Middle frontal gyrus (tissue), 1 donor: ENCODE results near the gene ANXA10.
"Not testable (repeated sequence)": the region's sequence is repeated elsewhere in the genome, so short reads cannot be mapped to it uniquely, and the experiment has no call there.

Experiments used
- DNase-seq: peaks from one replicate; pipeline ENCODE4 v3.0.0-alpha.2; 2015; ENCODE audit warnings: low spot score; ENCODE audit errors: extremely low spot score

Gene ANXA10, protein sequence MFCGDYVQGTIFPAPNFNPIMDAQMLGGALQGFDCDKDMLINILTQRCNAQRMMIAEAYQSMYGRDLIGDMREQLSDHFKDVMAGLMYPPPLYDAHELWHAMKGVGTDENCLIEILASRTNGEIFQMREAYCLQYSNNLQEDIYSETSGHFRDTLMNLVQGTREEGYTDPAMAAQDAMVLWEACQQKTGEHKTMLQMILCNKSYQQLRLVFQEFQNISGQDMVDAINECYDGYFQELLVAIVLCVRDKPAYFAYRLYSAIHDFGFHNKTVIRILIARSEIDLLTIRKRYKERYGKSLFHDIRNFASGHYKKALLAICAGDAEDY

DNA sequence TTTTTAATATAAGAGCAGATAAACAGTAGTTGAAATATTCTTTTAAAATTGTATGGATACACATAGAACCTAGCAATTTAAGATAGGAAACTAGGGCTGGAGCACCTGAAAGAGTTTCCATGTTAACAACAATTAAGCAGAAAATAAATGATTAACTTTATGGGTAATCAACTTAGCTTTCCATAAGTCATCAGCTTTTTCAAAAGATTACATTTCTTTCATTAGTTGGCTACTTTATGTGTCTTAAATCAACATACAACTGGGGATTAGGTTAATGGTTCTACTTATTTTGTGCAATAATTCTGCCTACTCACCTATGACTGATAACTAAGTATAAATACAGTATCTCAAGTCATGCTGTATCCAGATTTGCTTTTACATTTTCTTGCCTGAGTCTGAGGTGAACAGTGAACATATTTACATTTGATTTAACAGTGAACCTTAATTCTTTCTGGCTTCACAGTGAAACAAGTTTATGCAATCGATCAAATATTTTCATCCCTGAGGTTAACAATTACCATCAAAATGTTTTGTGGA, at the start of gene ANXA10:
Gene ANXA10, plus strand, starts transcription at position 362 of the 537 bp plus-strand sequence. Its CDS starts 164 bp downstream, at position 526.
- DNase-seq = no peak

DNA sequence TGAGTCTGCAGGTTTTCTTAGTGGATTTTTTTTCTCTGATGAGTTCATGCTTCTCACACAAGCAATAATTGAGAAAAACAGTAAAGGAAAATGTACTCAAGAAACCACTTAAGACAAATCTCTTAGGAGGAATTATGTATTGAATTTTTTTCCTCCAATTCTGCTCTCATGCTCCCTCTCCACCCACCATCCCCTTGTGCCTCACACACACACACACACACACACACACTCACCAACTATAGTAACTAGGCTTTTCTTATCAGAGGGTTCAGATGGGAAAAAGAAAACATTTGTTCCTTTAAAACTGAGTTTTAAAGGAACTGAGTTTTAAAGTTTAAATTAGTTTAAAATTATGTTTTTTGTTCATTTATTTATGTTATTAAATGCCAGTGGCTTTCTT, 47.0 kb upstream of the ANXA10 start:
- DNase-seq = no peak

DNA sequence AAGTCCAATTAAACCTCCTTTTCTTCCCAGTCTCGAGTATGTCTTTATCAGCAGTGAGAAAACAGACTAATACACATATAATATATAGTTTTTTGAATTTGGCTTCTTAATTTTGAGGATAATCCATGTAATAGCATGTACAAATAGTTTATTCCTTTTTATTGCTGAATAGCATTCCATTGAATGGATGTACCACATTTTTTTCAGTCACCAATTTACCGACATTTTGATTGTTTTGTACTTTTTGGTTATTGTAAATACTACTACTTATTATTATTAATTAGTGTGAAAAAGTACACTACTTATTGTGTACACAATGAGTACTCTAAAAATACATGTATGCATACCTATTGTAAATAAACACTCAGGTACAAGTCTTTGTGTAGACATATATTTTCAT, 42.3 kb upstream of the ANXA10 start:
- DNase-seq = no peak

DNA sequence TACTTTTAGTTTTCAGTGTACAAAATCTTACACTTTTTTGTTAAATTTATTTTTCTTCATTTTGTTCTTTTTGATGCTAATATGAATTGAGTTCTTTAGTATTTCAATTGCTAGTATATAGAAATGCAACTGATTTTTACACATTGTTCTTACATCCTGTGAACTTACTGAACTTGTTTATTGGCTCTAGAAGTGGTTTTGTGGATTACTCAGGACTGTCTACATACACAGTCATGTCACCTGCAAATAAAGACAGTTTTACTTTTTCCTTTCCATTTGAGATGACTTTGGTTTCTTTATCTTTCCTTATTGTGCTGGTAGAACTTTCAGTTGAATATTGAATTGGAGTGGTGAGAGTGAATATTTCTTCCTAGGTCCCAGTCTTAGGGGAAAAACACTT, 40.8 kb upstream of the ANXA10 start:
- no peak for DNase-seq

DNA sequence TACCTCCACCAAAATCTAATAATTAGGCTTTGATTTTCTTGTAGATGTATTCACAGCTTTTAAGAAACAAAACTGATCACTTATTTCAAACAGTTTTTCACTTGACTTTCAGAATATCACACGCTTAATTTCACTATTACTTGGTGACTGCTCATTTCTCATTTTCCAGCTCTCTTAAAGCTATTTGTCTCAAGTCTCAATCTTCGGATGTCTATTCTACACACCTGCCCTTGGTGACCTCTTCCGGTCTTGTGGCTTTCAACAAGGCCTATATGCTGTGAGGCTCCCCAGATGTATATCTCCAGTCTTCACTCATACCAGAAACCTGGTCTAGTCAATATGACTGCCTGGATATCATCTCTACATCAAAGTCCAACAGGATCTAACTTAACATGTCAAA, 34.9 kb upstream of the ANXA10 start:
- no peak for DNase-seq

DNA sequence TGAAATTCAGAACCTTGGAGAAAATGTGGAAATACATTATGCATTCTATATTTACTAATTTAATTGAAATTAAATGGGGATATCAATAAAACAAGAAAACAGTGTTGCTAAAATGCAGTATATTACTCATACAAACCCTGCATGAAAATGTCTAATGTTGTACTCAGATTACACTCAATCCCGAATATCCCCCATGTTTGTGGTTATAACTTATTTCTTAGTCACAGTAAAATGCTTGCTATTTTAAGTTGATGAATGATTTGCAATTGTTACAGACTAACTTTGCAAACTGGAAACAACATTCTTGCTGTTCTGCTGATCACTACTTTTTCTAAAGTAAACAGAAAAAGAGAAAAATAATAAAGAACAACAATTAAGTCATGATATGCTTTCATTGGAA, 33.1 kb upstream of the ANXA10 start:
- no peak for DNase-seq

DNA sequence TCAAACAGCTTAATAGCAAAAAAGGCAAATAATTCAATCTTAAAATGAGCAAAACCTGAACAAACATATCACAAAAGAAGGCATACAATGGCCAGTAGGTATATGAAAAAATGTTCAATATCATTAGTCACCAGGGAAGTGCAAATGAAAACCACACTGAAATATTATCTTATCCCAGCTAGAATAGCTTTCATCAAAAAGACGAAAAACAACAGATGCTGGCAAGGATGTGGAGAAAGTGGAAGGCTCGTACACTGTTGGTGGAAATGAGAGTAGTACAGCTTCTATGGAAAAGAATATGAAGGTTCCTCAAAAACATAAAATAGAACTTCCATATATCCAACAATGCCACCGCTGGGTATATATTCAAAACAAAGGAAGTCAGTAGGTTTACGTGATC, 29.3 kb upstream of the ANXA10 start:
- DNase-seq = no peak

DNA sequence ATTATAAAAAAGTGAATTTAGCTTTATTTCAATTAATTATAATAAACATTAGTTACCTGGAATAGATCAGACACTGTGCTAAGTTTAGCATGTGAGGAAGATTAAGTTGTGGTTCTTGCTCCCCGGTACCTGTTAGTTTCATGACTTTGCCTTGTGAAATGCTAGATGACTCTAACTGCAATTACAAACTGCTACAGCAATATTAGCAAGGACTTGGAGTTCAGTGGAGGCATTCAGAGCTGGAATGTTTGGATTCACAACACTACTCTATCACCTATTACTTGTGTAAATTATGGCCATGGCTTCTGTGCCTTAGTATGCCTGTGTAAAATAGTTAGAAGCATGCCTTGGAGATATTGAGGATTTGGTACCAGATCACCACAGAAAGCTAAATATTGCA, 21.4 kb upstream of the ANXA10 start:
- DNase-seq = no peak

DNA sequence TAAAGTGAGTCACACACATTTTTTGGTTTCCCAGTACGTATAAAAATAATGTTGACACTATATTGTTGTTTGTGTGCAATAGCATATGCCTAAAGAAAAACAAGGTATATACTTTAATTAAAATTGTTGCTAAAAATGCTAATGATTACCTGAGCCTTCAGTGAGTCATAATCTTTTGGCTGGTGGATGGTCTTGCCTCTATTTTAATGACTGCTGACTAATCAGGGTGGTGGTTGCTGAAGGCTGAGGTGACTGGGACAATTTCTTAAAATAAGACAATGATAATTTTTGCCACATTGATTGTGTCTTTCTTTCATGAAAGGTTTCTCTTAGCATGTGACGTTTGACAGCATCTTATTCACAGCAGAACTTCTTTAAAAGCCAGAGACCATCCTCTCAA, 21.0 kb upstream of the ANXA10 start:
- DNase-seq = no peak

DNA sequence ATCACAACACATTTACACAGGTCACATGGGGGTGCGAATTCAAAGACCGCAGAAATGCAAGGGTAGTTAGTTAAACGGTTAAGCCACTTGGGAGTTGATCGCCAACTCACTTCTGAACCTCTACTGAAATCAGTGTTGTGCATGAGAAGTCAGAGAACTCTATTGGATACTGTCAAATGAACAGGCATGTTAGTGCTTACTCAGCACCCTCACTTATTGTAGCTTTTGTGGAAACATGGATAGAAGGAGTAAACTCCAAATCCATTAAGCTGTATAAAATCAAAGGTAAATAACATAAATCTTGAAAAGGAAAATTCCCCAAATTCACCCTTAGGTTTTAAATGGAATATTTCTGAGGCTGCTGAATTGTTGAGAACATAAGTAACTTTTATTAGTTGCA, 17.5 kb upstream of the ANXA10 start:
- no peak for DNase-seq

DNA sequence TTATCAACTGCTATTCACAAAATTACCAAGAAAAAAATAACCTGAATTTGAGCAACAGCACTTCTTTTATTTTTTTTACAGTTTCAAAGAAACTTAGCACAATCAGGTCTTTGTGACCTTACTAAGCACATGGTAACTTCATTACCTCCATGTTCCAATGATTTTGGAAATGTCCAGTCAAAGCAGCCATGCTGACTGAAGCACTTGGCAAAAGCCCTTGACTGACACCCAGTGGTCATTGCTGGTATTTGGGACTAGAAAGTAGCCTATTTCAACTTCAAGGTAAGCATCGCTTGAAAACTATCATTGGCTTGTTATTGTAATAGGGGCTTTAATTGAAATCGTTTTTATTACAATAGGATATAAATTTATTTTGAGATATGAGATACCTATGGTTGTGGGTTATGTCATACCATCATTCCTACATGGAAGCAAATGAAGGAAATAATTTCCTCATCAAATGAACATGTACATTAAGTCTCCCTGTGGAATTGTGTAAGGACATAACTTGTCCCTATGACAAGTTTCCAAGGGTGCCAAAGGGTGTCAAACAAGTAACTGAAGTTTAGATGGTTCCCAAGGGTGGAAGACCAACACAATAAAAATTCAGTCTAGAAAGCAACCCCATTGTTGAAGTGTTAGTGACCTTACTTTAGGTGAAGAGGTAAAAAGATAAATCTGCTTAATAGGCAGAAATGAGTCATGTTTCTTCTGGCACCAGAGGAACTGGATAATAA, 15.2 kb upstream of the ANXA10 start:
- peak; percentile 62 for DNase-seq

DNA sequence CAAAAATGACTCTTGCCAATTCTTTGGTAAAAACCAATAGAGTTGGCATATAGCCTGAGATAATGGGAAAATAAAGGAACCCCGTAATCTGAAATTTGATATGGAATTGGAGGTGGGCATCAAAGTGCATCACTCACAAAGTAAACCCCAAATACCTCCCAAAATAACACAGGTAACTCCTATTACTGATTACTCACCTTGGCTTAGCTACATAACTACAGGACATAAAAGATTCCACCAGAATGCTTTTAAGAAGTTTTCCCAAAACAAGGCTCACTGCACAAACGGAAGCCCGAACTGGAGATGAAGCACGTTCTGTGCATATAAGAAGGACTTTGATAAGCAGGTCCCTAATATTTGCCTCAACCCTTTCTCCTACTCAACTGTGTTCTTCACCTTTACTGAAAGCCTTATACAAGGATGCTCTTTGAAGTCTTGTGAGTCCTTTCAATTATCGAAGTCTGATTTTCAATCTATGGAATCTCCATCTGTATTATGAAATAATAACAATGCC, 14.6 kb upstream of the ANXA10 start:
- DNase-seq = no peak

DNA sequence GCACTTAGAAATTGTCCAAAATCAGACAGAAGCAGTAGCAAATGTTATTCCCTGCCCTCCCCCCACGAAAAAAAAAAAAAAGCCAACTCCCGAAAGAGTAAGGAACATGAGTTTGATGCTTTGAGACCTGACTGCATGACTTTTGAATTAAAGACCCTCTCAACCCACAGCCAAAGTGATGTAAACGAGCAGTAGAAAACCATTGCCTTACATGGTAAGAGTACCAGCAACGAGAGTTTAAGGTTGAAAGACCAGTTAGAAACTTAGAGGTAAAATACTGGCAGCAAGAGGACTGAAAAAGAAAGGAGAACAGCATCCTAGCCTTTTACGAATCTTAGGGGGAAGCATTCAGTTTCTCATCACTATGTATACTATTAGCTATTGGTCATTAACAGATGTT, 10.0 kb upstream of the ANXA10 start:
- no peak for DNase-seq

DNA sequence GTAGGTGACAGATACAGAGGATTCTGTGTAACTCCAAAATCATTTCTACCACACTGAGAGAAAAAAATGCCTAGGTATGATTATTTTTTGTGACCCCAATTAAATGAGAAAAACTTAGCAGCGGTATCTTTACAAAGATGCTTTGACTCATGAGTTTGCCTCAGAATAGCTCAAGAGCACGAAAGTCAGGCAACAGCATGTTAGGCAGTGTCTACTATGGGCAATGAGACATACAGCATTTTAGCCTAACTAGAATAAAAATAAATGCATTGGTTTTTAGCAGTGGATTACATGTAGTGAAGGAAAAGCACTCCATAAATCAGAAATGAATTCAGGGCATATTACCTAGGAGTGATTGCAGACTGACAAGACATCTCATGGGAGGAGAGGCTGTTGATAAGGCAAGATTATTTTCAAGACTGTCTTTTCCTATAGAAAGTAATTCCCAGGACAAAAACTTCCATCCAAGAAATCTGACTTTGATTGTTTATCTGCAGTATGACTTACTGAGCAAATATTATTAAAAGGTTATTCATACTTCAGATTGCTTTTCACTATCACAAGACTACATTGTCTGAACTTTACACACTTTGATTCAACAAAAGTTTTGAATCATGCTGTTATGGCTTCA, 3.6 kb downstream of the ANXA10 start:
- no peak for DNase-seq

DNA sequence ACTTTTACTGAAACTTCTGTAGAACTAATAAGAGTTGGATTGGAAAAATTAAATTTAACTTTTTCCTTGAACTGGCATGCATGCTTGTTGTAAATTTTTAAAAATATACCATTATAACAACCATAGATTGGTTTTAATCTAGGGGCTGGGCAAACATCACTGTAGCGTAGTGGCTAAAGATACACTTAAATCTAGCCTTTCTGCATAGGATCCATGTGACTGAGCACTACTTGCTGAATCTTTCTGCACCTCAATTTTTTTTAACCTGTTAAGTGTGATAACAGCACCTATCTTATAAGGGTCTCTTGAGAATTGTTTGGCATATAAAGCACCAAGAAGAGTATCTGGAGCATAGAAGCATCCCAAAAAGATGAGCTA, 4.1 kb downstream of the ANXA10 start:
- DNase-seq = no peak

DNA sequence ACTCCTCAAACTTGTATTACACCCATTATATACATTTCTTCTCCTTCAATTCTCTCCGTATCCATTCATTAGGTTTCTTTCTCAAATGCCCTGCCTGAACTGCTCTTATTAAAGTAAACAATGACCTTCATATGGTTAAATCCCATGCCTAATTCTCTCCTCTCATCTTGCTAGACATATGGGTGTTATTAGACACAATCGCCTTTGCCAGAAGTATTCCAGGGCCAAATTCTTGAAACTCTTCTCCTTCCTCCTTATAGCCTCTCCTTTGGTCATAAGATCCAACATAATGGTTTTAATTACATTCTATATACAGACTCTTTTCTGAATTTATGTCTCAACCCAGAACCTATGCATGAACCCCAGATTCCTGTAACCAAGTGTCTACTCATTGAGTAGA, 4.8 kb downstream of the ANXA10 start:
- DNase-seq = no peak

DNA sequence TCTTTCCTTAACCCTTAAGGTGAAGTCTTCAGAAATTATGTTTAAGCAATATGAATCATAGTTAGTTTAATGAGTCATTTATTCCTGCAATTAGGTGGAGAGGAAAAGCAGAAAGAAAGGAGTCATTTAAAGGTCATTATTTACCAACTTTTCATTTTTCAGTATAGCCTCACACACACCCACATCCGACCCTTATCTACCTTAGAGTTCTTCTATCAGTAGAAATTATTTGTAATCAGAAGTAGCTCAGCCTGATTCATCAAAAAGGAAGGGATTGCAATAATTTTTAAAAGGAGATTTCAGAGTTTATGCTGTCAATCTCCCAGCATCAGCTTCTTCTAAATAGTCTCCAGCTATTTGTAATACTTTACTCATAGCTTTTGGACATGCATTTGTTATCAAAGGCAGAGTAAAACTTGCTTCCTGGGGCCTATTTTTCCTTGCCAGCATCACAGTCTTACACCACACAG, 5.9 kb downstream of the ANXA10 start:
- no peak for DNase-seq

DNA sequence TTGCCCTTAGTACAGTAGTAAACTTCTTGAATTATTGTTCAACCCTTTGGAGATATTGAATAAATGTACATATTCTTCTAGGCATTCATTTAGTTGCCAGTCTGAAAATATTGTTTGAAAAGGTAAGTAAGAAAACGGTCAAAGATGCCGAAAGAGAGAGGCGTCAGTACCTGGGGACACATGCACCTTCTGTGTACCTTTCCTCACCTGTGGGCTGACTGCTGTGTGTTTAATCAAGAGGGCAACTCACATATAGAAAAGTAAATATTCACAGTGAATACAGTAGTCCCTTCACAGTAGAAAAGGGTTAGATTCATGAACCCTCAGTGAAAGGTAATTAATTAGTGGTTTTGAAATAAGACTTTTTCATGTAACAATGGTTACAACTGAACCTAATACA, 6.9 kb downstream of the ANXA10 start:
- no peak for DNase-seq

DNA sequence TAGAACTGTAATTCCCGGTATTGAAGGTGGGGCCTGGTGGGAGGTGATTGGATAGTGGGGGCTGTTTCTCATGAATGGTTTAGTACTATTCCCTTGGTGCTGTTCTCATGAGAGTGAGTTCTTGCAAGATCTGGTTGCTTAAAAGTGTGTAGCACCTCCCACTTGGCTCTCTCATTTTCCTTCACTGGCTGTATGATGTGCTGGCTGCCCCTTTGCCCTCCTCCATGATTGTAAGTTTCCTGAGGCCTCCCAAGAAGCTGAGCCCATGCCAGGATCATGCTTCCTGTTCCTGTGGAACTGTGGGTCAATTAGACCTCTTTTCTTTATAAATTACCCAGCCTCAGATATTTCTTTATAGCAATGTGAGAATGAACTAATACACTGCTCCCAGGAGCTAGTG, 8.7 kb downstream of the ANXA10 start:
- DNase-seq = no peak

DNA sequence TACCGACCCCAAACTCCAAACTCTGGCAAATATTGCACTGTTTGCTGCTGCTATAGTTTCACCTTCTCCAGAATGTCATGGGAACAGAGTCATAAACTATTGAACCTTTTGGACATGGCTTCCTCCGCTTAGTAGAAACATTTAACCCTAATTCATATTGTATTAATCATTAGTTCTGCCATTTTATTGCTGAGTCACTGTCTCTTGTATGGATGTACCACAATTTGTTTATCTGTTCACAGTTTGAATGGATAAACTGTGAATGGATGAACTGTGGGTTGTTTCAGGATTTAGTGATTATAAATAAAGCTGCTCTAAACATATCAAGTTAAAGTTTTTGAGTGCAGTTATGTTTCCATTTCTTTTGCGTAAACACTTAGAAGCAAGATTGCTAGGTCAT, 10.1 kb downstream of the ANXA10 start:
- DNase-seq = no peak

DNA sequence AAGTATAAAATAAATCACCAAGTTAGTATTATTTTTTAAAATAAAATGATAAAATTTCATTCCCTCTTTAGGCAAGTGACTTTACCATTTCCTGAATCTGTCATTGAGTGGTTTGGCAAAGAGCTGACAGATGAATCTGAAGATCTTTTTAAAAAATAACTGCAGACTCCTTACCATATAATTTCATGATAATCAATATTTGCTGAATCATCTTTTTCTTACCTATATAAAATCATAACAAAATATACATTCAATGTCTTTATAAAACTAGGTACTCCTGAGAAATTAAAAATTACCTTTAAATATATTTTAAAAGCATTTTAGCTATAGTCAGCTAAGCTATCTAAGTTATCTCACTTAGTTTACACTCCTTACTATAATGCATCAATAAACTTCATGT, 17.2 kb downstream of the ANXA10 start:
- no peak for DNase-seq

DNA sequence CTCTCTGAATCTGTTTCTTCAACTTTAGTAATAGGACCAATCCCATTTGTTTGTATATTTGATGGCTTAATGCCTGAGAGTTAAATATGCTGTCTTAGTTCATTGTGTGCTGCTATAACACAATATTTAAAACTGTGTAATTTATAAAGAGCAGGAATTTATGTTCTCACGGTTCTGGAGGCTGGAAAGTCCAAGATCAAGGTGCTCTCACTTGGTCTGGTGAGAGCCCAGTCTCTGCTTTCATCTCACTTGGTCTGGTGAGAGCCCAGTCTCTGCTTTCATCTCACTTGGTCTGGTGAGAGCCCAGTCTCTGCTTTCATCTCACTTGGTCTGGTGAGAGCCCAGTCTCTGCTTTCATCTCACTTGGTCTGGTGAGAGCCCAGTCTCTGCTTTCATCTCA, 20.7 kb downstream of the ANXA10 start:
- not testable (repeated sequence) for DNase-seq
